SHP77 (cell line): Measurements from ENCODE around the gene LRFN2.

Experiments used
- DNase-seq, 2 experiments: peaks; one replicate each; lab custom pipeline; 2025; lab: John Stamatoyannopoulos, UW

Gene LRFN2

DNA sequence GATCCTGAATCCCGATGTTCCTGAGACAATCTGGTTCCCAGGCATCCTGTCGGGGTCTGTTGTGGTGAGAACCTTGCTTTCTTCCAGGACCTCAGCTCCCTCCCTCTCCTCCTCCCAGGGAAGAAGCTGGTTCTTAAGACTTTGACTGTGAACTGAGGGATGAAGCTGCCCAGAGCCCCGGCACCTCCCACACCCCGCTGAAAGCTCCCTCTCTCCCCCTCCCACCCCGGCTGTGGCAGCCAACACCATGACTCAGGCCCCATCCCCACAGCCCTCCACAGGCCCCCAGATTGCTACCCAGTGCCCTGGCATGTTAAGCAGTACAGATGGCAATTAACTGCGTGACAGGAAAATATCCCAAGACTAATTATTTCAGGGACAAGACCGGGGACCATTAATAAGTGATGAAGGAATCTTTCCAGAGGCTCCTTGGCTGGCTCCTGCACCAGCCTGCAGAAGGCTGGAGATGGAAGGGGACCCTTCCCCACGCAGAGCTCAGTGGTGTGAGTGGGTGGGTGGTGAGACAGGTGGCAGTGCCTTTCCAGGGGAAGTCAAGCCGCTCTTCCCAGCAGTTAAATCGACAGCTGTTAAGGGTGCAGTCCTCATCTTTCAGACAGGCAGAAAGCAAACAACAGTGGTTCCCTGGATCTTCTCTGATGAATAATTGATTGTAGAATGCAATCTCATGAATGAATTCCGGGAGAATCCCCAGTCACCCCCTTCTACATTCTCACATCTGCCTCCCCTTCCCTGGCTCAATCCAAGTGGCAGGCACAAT, 237.9 kb downstream of the LRFN2 start:
- no peak for DNase-seq

DNA sequence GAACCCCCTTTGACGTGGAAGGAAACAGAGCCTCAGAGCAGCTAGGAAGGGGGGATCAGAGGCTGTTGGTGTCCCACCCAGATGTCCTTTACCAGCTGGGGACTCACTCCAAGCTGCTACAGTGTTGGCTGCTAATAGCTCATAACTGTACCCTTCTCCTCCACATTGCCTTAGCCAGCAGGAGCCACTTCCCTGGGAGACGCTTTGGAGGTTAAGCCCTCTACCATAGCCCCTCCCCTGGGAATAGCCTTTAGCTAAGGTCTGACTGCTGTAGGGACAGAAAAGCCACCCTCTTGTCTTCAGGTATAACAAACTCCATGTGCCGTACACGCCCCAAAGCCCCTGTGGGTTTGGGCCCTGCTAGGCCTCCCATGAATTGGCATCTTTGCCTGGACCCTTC, 238.6 kb downstream of the LRFN2 start:
- DNase-seq: no peak

GRCh38 chr6:40347571-40348011, 239.6 kb downstream of the LRFN2 start:
- DNase-seq: no peak

GRCh38 chr6:40346246-40346645, 240.9 kb downstream of the LRFN2 start:
- DNase-seq: no peak

DNA sequence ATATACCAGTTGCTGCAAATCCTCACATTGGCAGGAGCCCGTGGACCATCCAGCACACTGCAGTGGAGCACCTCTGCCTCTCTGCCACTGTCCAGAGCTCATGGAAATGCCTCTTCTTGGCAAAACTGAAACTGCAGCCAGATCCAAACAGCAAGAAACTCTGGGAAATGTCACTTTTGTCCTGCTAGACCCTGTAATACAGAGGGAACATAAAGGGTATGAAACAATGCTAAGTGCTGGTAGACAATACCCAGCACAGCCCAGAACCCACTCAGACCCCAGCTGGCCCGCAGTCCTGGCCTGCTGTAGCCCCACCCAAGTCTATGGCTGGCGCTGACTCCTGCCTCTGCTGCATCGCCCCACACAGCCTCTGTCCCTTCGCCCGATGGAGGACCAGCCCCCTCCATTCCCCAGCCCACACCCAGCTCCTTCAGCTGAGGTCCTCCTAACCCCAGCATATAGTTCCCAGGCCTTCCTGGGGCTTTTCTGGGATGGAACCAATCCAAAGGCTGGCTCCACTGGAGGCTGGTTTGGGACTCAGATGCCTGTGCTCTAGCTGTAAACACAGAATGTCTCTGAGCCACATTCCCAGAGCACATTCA, 242.5 kb downstream of the LRFN2 start:
- no peak for DNase-seq

DNA sequence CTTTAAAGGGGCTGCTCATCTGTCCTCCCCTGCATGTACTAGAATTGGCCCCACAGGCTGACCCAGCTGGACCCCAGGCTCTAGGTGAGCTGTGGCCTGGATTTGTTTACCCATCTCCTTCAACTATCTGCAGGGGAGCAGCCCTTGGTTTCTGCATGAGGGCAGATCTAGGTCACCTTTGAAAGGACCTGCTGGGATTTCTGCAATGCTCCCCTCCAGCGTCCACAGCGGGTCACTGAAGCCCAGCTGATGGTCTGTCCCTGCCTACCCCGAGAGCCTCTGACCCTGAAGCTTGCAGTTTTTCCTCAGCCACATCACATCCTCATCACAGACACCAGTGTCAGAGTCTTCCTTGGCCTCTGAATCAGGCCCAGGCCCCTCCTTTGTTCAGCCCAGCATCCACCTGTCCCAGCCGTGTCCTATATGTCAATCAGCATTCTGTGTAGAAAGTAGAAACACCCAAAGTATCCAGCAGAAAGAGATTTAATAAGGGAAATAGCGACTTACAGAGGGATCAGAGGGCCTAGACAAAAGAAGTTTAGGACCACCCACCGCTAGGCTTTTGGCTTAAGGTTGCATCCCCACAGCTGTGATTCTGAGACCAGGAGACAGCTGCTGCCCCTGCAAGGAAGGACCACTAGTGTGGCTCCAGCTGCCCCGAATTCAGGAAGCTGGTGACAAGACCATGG, 243.1 kb downstream of the LRFN2 start:
- DNase-seq: no peak

DNA sequence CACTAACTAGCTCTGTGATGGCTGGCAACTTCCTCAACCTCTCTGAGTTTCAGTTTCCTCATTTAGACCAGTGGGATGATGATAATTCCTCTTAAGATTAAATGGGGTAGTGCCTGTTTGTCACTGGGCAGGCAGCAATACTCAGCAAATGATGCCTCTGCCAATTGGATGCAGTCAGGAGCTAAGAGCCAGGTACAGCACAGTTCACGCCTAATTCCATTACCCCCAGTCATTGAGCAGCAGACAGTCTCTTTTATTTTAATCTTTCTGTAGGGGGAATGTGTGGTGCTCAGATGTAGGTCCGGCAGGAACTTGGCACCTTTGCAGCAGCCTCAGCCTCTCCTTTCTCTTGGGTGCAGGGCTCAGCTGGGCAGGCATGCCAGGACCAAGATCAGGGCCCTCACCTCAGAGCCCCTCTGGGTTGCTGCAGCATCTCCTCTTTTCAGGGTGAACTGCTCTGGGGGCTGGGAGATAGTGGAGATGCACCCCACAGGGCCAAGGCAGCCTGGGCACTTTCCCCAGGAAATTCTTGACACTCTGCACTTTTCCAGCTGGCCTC, 243.8 kb downstream of the LRFN2 start:
- no peak for DNase-seq

GRCh38 chr6:40342723-40343122, 244.4 kb downstream of the LRFN2 start:
- no peak for DNase-seq

DNA sequence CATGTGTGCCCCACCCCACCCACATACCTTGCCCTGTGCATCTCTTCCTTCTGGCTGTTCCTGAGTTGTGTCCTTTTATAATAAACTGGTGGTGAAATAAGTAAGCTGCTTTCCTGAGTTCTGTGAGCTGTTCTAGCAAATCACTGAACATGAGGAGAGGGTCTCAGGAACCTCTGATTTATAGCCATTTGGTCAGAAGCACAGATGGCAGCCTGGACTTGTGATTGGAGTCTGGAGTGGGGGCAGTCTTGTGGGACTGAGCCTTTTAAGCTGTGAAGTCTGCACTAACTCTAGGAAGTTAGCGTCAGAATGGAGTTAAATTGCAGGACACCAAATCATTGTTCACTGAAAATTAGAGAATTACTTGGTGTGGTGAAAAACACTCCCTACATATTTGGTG, 245.4 kb downstream of the LRFN2 start:
- DNase-seq: no peak
